Central memory CD8-positive, alpha-beta T cell (primary cell): ENCODE data around the gene LCE3B.
"Not testable (repeated sequence)": the region's sequence is repeated elsewhere in the genome, so short reads cannot be mapped to it uniquely, and the experiment has no call there.

Experiments used
- ATAC-seq: fragments of 150-1000 bp; cut with Tn5 transposase; replicated peaks from 2 replicates; pipeline ENCODE4 v1.10.0; 2022; ENCODE audit warnings: mild to moderate bottlenecking, moderate FRiP score, moderate number of reproducible peaks; ENCODE audit not compliant: poor library complexity, severe bottlenecking; ENCODE audit errors: extremely low read depth
- DNase-seq, 2 donors: peaks; one replicate each; pipeline ENCODE4 v3.0.0; 2021; ENCODE audit warnings: low spot score in 2 of 2
- H3K27ac Mint-ChIP-seq: one replicate; pipeline ENCODE4 v1.8.0; 2022; ENCODE audit warnings: low read depth, mild to moderate bottlenecking, moderate library complexity, mixed read lengths
- H3K27me3 Mint-ChIP-seq: one replicate; pipeline ENCODE4 v1.8.0; 2022; ENCODE audit warnings: mixed read lengths
- H3K36me3 Mint-ChIP-seq: one replicate; pipeline ENCODE4 v1.8.0; 2022; ENCODE audit warnings: mild to moderate bottlenecking, moderate library complexity, mixed read lengths; ENCODE audit not compliant: insufficient read depth
- H3K4me1 Mint-ChIP-seq: one replicate; pipeline ENCODE4 v1.8.0; 2022; ENCODE audit warnings: mixed read lengths
- H3K4me3 Mint-ChIP-seq: one replicate; pipeline ENCODE4 v1.8.0; 2022; ENCODE audit warnings: mild to moderate bottlenecking, moderate library complexity, mixed read lengths
- H3K9me3 Mint-ChIP-seq: one replicate; pipeline ENCODE4 v1.8.0; 2022; ENCODE audit warnings: mixed read lengths

The LCE3B gene, protein sequence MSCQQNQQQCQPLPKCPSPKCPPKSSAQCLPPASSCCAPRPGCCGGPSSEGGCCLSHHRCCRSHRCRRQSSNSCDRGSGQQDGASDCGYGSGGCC

DNA sequence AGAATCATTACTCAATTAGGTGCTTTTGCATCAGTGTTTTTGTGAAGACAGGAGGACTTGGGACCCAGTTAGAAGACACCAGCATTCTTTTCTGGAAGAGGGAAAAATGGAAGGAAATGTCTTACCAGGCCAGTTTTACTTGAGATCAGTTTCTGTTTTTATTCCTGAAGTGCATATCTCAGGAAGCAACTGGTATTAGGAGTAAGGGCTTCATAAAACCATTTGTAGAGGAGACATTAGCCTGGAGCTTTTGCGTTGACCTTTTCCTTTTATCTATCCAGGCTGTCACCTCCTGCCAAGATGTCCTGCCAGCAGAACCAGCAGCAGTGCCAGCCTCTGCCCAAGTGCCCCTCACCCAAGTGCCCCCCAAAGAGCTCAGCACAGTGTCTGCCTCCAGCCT is at the start of gene LCE3B:
TSS of gene LCE3B (plus strand) at position 301 of the 400 bp plus-strand sequence. CDS start at position 301, 0 bp downstream.
- H3K27me3 Mint-ChIP-seq, result peaks cover 25% of the 10 kb centered on the region
- H3K4me3 Mint-ChIP-seq, result no peak within 1 kb of the TSS
- H3K9me3 Mint-ChIP-seq, result peaks cover 8% of the 10 kb centered on the region
- H3K4me1 Mint-ChIP-seq, result no peaks in the 10 kb centered on the region
- no peak for ATAC-seq
- H3K27ac Mint-ChIP-seq, result no peak within 1 kb of the TSS
- H3K36me3 Mint-ChIP-seq, result peaks cover 3% of the 10 kb centered on the region
- no peak for DNase-seq

DNA sequence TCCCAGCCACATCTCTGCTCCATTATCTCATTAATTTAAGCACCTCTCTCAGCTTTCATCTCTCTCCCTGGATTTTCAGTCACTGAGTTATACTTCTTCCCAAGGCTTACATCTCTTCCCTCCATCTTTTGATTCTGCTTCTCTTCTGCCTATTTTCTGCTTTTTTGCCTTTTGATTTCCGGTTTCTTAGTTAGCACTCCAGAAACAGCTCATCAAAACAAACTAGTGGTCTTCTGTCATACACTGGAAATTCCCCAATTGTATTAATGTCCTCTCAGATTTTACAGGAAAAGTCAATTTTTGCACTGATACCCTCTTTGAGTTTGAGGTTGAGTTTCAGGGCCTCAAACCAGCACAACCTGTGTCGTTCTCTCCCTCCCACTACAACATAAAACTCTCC is 48.5 kb upstream of the LCE3B start:
- Mint-ChIP-seq H3K36me3 (peaks cover 1% of the 10 kb centered on the region), H3K27ac (no peak overlapping the region), H3K4me1 (no peaks in the 10 kb centered on the region), H3K27me3 (no peaks in the 10 kb centered on the region), H3K9me3 (no peaks in the 10 kb centered on the region), H3K4me3 (no peak overlapping the region)
- ATAC-seq (no peak), DNase-seq (no peak)

DNA sequence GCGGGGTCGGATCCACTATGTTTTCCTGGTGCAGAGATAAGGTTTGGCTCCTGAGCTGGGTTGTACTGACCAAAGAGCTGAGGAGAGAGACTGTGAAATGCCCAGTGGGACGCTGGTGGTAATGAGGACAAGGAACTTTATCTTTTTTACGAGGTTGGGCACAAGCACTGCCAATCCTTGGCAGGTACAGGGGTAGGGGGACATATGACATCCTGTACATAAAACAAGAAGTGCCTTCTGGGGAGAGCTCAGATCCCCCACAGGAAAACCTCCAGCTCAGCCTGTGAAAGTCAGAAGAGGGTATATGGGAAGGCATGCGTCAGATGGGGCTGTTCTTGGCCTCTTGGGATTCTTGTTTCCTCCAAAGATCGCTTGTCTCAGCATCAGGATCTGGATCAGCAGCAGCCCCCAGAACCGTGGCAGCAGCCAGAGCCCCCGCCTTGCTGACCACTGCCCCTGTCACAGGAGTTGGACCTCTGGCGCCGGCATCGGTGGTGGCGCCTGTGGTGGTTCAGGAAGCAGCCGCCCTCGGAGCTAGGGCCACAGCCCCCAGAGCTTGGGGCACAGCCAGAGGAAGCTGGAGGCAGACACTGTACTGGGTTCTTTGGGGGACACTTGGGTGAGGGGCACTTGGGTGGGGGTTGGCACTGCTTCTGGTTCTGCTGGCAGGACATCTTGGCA is 47.9 kb upstream of the LCE3B start:
- Mint-ChIP-seq H3K9me3 (no peaks in the 10 kb centered on the region), H3K27me3 (peaks cover under 1% of the 10 kb centered on the region), H3K4me3 (no peak overlapping the region), H3K36me3 (peaks cover 1% of the 10 kb centered on the region), H3K27ac (no peak overlapping the region), H3K4me1 (no peaks in the 10 kb centered on the region)
- ATAC-seq, result no peak
- DNase-seq, result no peak

DNA sequence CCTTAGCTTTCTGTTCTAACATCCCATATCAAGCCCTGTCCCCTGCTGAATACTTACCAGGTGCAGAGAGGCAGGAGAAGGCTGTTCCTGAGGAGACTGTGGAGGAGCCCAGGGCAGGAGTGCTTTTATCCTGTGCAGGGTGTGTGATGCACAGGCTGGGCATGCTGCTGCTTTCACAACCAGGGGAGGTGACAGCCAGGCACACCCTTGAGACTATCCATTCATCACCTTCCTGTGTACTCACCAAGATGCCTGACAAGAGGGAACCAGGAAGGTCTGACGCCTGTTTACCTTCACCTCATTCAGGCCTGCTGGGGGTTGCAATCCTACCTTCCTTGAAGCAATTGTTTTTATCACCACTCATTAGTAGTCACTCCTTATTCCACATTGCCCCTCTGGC is 46.9 kb upstream of the LCE3B start, which contains the start of gene LCE3E:
TSS of gene LCE3E (minus strand) at position 100 of the 400 bp plus-strand sequence. CDS start 572 bp downstream, outside the sequence.
- DNase-seq (no peak), ATAC-seq (no peak)
- Mint-ChIP-seq H3K27ac (no peak within 1 kb of the TSS), H3K36me3 (peaks cover 1% of the 10 kb centered on the region), H3K4me1 (no peaks in the 10 kb centered on the region), H3K27me3 (peaks cover 10% of the 10 kb centered on the region), H3K9me3 (no peaks in the 10 kb centered on the region), H3K4me3 (no peak within 1 kb of the TSS)

DNA sequence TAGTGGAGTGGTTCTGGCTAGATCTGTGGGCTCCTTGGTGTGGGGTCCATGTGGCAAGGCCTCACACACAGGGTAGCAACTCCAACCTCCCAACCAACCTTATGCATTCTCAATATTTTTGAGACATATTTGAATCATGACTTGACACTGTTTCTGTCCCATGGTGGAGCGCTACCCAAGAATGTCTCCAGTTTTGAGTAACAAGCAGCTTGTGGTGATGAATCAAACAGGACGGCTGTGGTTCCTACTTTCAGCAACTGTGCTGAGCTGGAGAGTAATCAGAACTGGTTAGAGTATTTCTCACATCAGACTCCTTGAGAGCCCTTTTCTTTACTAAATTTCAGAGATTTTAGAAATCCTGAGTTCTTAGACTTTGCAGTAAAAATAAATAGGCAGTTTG is 36.4 kb upstream of the LCE3B start:
- Mint-ChIP-seq H3K4me3 (no peak overlapping the region), H3K27me3 (peaks cover 65% of the 10 kb centered on the region), H3K9me3 (no peaks in the 10 kb centered on the region), H3K36me3 (peaks cover 1% of the 10 kb centered on the region), H3K27ac (no peak overlapping the region), H3K4me1 (no peaks in the 10 kb centered on the region)
- no peak for DNase-seq
- no peak for ATAC-seq

DNA sequence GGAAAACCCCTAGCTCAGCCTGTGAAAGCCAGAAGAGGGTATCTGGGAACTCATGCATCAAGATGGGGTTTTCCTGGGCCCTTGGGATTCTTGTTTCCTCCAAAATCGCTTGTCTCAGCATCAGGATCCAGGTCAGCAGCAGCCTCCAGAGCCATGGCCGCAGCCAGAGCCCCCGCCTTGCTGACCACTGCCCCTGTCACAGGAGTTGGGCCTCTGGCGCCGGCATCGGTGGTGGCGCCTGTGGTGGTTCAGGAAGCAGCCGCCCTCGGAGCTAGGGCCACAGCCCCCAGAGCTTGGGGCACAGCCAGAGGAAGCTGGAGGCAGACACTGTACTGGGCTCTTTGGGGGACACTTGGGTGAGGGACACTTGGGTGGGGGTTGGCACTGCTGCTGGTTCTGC is 34.1 kb upstream of the LCE3B start:
- not testable (repeated sequence) for H3K4me3 Mint-ChIP-seq, H3K9me3 Mint-ChIP-seq, H3K27ac Mint-ChIP-seq, H3K36me3 Mint-ChIP-seq, H3K4me1 Mint-ChIP-seq, DNase-seq, ATAC-seq
- peaks cover 42% of the 10 kb centered on the region for H3K27me3 Mint-ChIP-seq

DNA sequence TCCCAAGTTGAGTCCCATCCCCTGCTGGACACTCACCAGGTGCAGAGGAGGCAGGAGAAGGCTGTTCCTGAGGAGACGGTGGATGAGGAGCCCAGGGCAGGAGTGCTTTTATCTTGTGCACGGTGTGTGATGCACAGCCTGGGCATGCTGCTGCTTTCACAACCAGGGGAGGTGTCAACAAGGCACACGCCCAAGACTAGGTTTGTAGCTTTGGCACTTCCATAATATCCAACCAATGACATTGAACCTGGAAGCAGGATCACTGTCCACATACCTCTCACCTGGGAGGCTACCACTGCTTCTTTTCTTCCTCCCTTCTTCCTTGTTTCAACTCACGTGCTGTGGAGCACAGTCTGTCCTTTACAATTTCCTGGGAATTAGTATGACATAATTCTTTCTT is 33.2 kb upstream of the LCE3B start, which contains the start of gene LCE3D:
TSS of gene LCE3D (minus strand) at position 84 of the 400 bp plus-strand sequence. CDS start 580 bp downstream, outside the sequence.
- DNase-seq, result no peak
- no peak within 1 kb of the TSS for H3K27ac Mint-ChIP-seq
- ATAC-seq, result no peak
- H3K4me3 Mint-ChIP-seq, result no peak within 1 kb of the TSS
- H3K4me1 Mint-ChIP-seq, result no peaks in the 10 kb centered on the region
- H3K9me3 Mint-ChIP-seq, result no peaks in the 10 kb centered on the region
- peaks cover 33% of the 10 kb centered on the region for H3K27me3 Mint-ChIP-seq
- H3K36me3 Mint-ChIP-seq, result peaks cover 1% of the 10 kb centered on the region

DNA sequence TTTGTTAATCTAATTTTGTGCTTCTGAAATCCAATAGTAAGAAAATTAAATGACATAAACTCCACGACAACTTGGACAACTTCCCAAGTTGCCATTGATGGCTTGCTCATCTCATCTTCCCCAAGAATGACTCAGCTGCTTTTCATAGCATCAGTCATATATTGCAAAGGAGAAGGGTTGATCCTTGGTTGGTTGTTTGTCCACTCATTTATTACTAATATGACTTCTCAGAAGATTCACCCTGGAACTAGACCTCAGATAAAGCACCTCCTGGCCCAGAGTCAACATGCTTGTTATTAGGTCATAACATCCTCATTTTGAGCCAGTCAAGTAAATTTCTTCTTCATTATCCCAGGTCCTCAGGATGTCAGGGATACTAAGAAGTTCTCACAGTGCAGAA is 31.0 kb upstream of the LCE3B start:
- no peak for DNase-seq
- Mint-ChIP-seq H3K27me3 (peaks cover 43% of the 10 kb centered on the region), H3K36me3 (no peaks in the 10 kb centered on the region), H3K9me3 (no peaks in the 10 kb centered on the region), H3K4me1 (no peaks in the 10 kb centered on the region), H3K27ac (no peak overlapping the region), H3K4me3 (no peak overlapping the region)
- no peak for ATAC-seq

DNA sequence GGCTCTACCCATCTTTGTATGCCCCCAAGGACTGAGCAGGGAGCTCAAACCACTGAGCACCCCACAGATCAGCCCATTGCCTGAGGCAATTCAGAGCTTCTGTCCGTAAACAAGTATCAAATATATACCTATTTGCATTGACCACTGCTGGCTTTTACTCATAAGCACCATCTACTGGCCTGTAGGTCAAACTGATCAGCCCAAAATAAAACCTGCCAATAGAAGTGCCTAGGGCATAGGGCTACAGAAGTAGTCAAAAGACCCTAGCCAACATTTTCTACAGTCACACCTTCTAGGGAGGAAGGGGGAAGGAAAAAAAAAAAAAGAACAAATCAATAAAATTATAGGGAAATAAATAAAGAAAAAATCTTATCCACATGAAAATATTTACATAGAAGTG is 28.0 kb upstream of the LCE3B start:
- Mint-ChIP-seq H3K4me1 (no peaks in the 10 kb centered on the region), H3K4me3 (no peak overlapping the region), H3K36me3 (no peaks in the 10 kb centered on the region), H3K27ac (no peak overlapping the region), H3K9me3 (no peaks in the 10 kb centered on the region), H3K27me3 (peaks cover 24% of the 10 kb centered on the region)
- ATAC-seq (no peak), DNase-seq (no peak)

DNA sequence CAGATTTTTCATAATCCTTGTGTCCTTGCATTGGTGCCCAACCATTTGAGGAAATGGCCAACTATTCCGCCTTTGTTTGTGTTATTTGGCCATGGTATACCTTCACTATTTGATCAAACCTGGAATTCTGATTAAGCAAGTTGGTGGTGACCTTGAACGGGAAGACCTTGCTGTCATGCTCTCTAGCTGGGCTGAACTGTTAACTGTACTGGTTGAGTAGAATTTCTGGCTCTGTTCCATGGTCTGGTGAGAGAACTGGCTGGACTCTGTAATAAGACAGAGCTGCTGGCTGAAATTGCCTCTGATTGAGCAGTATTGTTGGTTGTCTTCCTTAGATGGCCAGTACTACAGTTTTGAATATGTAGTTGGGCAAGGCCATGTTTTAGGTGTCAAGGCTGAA is 16.6 kb upstream of the LCE3B start:
- no peak overlapping the region for H3K4me3 Mint-ChIP-seq
- ATAC-seq, result no peak
- no peak for DNase-seq
- no peak overlapping the region for H3K27ac Mint-ChIP-seq
- no peaks in the 10 kb centered on the region for H3K36me3 Mint-ChIP-seq
- H3K9me3 Mint-ChIP-seq, result no peaks in the 10 kb centered on the region
- no peaks in the 10 kb centered on the region for H3K4me1 Mint-ChIP-seq
- H3K27me3 Mint-ChIP-seq, result no peaks in the 10 kb centered on the region

DNA sequence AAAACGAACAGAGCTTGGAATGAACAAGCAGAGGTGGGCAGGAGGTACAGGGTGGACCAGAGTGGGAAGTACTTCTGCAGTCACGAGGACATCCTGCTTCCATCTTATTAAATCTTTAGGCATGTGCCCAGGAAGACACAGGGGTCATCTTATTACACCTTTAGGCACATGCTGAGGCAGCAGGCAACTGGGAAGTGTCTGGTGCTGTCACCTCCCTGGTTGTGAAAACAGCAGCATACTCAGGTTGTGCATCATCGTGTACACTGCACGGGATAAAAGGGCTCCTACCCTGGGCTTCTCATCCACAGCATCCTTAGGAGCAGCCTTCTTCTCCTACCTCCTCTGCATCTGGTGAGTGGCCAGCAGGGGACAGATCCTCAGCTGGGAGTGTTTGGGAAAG is 13.7 kb upstream of the LCE3B start, which contains the start of gene LCE3C:
TSS of gene LCE3C (plus strand) at position 301 of the 400 bp plus-strand sequence. CDS start 498 bp downstream, outside the sequence.
- no peaks in the 10 kb centered on the region for H3K4me1 Mint-ChIP-seq
- peaks cover 9% of the 10 kb centered on the region for H3K27me3 Mint-ChIP-seq
- H3K9me3 Mint-ChIP-seq, result no peaks in the 10 kb centered on the region
- no peaks in the 10 kb centered on the region for H3K36me3 Mint-ChIP-seq
- no peak for DNase-seq
- no peak within 1 kb of the TSS for H3K27ac Mint-ChIP-seq
- H3K4me3 Mint-ChIP-seq, result no peak within 1 kb of the TSS
- ATAC-seq, result no peak

DNA sequence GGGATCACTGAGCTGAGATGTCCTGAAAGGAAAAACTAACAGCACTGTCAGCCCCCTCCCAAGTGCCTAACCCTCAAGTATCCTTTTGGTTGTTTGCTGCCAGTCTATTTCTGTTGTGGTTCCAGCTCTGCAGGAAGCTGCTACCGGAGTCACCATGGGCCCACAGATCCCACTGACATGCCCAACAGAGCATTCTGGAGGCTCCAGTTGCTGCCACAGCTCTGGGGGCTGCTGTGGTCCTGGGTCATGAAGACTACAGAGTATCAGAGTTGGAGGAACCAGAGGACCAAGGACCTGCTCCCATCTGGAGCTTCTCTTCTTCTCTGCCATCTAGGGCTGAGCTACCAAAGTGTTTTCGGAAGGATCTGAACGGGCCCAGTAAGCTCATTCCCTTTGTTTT is 8.4 kb downstream of the LCE3B start:
- ATAC-seq (no peak), DNase-seq (no peak)
- Mint-ChIP-seq H3K9me3 (peaks cover 12% of the 10 kb centered on the region), H3K27ac (no peak overlapping the region), H3K4me1 (peaks cover 4% of the 10 kb centered on the region), H3K4me3 (no peak overlapping the region), H3K27me3 (peaks cover 44% of the 10 kb centered on the region), H3K36me3 (no peaks in the 10 kb centered on the region)

DNA sequence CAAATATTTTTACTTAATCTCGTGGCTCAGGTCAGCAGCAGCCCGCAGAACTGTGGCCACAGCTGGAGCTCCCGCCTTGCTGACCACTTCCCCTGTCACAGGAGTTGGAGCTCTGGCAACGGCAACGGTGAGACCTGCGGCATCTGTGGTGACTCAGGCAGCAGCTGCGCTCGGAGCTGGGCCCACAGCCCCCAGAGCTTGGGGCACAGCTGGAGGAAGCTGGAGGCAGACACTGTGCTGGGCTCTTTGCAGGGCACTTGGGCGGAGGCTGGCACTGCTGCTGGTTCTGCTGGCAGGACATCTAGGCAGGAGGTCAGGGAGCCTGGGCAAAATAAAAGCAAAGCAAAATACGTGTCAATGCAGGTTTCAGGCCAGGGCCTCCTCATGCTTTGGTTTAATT is 9.2 kb downstream of the LCE3B start, which contains the start of gene LCE3A:
TSS of gene LCE3A (minus strand) at position 301 of the 400 bp plus-strand sequence. CDS start at position 301, 0 bp downstream.
- no peaks in the 10 kb centered on the region for H3K36me3 Mint-ChIP-seq
- no peak within 1 kb of the TSS for H3K4me3 Mint-ChIP-seq
- no peak within 1 kb of the TSS for H3K27ac Mint-ChIP-seq
- no peak for DNase-seq
- ATAC-seq, result no peak
- H3K27me3 Mint-ChIP-seq, result peaks cover 52% of the 10 kb centered on the region
- peaks cover 8% of the 10 kb centered on the region for H3K9me3 Mint-ChIP-seq
- H3K4me1 Mint-ChIP-seq, result peaks cover 4% of the 10 kb centered on the region
